ENCODE data around the gene RASSF4.

RASSF4 gene

GRCh38 chr10:44962870-44963738, 3.5 kb downstream of the RASSF4 start:
- DNase-seq (ENCODE audit: low read depth in 1 of 2, low spot score in 1 of 2) = peak in 1 of 2 experiments; percentile 69
- H3K4me3 ChIP-seq (replicated peaks; ENCODE audit: insufficient read depth, low read length) = peak overlapping the region; percentile 75
- H3K27me3 ChIP-seq (ENCODE audit: insufficient read depth, poor library complexity, severe bottlenecking) = no peaks in the 10 kb centered on the region
- peak; percentile 65 for TF ChIP-seq POLR2AphosphoS5 (IDR thresholded peaks at IDR 0.05; ENCODE audit: low read depth)
- TF ChIP-seq REST (IDR thresholded peaks at IDR 0.05; ENCODE audit: insufficient replicate concordance, low read depth) = no peak
- TF ChIP-seq CTCF (IDR thresholded peaks at IDR 0.05; ENCODE audit: insufficient read depth, low read length) = peak; percentile 5
- peak overlapping the region; percentile 97 for H3K27ac ChIP-seq (replicated peaks)

- DNase-seq (ENCODE audit: low read depth in 1 of 2, low spot score in 1 of 2) = no peak
- Histone ChIP-seq H3K27ac (replicated peaks) (peak overlapping the region; percentile 97), H3K4me3 (replicated peaks; ENCODE audit: insufficient read depth, low read length) (no peak overlapping the region), H3K27me3 (ENCODE audit: insufficient read depth, poor library complexity, severe bottlenecking) (no peaks in the 10 kb centered on the region)
- TF ChIP-seq CTCF (IDR thresholded peaks at IDR 0.05; ENCODE audit: insufficient read depth, low read length) (no peak), POLR2AphosphoS5 (IDR thresholded peaks at IDR 0.05; ENCODE audit: low read depth) (no peak), REST (IDR thresholded peaks at IDR 0.05; ENCODE audit: insufficient replicate concordance, low read depth) (no peak), SPI1 (IDR thresholded peaks at IDR 0.05; ENCODE audit: borderline replicate concordance, low read depth) (no peak), GABPA (IDR thresholded peaks at IDR 0.05; ENCODE audit: low read depth) (no peak)
Measured at GRCh38 chr10:44963772-44964633, 4.4 kb downstream of the RASSF4 start.

GRCh38 chr10:44965104-44965503, 5.5 kb downstream of the RASSF4 start:
- no peak for TF ChIP-seq CTCF (IDR thresholded peaks at IDR 0.05; ENCODE audit: insufficient read depth, low read length)
- TF ChIP-seq SPI1 (IDR thresholded peaks at IDR 0.05; ENCODE audit: borderline replicate concordance, low read depth) = no peak
- TF ChIP-seq REST (IDR thresholded peaks at IDR 0.05; ENCODE audit: insufficient replicate concordance, low read depth) = no peak
- TF ChIP-seq POLR2AphosphoS5 (IDR thresholded peaks at IDR 0.05; ENCODE audit: low read depth) = no peak
- no peak for TF ChIP-seq GABPA (IDR thresholded peaks at IDR 0.05; ENCODE audit: low read depth)
- H3K4me3 ChIP-seq (replicated peaks; ENCODE audit: insufficient read depth, low read length) = no peak overlapping the region
- H3K27me3 ChIP-seq (ENCODE audit: insufficient read depth, poor library complexity, severe bottlenecking) = no peaks in the 10 kb centered on the region
- H3K27ac ChIP-seq (replicated peaks) = peak overlapping the region; percentile 97
- no peak for DNase-seq (ENCODE audit: low read depth in 1 of 2, low spot score in 1 of 2)
